Measurements from ENCODE around the gene MT3. TPM values are rescaled to one million over a fixed set of nuclear protein-coding genes. Genes with fewer than 3 reads are reported as not detected.

The MT3 gene
- 1 to 10 TPM in 2 of 4 donors, under 1 TPM in 1, not detected in 1; 0.73 to 1.4 (median 1.0) TPM for polyA plus RNA-seq (ENCODE audit: insufficient read length in 4 of 4)

DNA sequence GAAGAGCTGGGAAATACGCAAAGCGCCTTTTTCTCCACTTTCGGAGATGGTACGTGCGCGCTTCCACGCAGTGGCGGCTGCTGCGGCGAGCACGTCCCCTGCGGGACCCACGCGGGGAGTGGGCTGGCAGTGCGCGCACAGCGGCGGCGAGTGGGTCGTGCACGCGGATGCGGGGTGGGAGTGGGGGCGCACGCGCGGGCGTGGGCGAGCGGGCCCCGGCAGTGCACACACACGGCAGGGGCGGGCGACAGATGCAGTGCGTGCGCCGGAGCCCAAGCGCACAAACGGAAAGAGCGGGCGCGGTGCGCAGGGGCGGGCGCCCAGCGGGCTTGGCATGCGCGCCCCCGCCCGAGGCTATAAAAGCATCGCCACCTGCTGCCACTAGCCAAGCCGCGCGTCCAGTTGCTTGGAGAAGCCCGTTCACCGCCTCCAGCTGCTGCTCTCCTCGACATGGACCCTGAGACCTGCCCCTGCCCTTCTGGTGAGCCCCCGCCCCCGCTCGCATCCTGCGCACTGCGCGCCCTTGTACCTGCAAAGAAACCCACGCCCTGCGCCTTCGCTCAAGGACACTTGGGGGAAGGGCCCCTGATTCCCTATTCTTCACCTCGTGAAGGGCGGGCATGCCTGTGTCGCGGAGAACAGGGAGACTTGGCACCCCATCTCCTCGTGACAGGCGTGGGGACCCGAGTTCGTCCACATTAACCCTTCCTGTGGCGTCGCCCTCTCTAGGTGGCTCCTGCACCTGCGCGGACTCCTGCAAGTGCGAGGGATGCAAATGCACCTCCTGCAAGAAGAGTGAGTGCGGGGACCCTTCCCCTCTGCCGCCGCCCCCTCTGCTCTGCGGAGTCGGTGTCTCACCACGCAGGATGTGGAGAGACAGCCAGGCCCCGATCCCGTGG lies at the start of gene MT3:
MT3 (plus strand) TSS at position 388 of the 899 bp plus-strand sequence; CDS start at position 451, 63 bp downstream.
- no peak for DNase-seq (ENCODE audit: low read depth in 4 of 4, low spot score in 3 of 4)

DNA sequence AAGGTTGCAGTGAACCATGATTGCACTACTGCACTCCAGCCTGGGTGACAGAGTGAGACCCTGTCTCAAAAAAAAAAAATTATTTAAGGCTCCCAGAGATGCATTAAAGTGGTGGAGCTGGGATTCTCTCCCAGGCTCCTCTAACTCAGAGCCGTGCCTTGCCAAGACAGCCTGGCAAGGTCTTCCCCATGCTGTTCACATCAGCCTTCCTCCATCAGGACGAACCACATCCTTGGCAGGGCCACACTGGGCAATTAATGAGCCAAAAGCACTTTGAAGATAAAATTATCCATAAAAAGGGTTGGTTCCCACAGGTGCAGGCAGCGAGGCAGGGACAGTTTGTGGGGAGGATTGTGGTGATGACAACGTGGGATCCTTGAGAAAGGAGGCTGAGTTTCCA lies 49.7 kb upstream of the MT3 start:
- DNase-seq (ENCODE audit: low read depth in 4 of 4, low spot score in 3 of 4), result no peak

DNA sequence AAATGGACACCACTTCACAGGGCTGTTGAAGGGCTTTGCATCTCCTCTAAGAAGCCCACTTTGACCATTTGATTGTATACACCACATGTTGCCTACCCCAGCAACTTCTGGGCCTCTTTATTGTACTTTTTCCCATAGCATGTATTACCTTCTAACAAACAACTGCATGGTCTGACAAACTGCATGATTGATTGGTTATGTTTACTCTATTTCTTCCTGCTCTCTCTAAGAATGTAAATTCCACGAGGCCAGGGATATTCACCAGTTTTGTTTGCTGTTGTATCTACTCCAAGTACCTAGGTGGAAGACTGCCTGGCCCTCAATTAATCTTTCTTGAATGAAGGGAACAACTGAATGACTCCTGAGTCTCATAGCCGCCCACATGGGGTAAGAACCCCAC lies 47.3 kb upstream of the MT3 start:
- DNase-seq (ENCODE audit: low read depth in 4 of 4, low spot score in 3 of 4), result no peak

DNA sequence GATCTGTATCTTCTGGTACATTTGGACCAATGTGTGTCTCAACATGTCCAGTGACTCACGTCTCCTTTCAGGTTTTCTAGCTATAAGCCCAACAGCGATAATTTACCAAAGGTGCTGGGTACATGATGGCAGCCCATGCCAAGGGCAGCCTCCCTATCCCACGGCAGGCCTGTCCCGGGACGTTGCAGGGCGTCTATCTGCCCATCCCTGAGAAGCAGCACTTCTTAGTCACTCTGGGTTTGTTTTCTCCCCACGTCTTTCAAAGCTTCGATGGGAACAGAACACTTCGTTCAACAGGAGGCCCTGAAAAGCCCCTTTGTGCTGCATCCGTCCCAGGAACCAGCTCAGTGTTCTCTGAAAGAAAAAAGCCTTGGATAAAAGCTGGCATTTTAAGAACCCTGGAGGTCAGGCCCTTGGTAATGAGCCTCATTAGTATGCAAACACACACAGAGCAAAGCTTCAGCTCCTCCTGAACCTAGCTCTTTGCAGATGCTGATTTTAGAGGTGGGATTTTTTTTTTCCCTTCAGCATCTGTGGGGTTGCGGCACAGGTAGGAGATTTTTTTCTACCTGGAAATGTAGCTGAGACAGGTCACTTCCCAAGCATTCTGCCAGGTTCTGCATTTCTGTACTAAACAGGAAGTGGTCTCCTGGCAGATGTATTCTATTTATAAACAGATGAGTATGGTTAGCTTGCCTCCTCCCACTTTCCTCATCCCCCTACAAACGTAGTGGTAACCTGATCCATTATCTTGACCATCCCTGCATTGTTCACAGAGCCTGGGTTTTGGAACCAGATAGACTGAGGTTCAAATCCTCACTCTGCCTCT lies 42.0 kb upstream of the MT3 start:
- DNase-seq (ENCODE audit: low read depth in 4 of 4, low spot score in 3 of 4), result no peak

DNA sequence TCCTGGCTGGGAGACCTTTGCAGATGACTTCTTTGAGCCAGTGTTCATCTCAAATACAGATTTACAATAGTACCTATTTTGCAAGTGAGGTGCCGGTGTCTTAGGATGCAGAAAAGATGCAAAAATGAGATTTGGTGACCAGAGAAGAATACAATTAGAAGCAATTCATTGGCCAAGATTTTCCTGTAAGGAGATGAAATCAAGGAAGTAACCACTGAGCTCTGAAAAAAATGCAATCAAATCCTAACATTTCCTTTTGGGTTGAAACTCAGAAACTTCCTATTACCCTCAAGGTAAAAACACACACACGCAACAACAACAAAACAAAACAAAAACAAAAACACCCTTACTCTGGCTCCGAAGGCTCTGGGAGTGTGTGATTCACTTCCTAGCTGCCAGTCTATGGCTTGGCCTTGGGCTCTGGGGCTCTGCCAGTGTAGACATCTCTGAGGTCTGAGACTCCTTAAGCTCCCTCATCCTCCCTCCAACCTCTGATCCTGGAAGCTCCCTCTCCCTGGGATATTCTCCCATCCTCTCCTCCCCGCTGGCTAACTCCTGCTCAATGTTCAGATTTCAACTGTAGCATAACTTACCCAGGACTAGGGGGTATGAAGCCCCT lies 41.3 kb upstream of the MT3 start:
- no peak for DNase-seq (ENCODE audit: low read depth in 4 of 4, low spot score in 3 of 4)

DNA sequence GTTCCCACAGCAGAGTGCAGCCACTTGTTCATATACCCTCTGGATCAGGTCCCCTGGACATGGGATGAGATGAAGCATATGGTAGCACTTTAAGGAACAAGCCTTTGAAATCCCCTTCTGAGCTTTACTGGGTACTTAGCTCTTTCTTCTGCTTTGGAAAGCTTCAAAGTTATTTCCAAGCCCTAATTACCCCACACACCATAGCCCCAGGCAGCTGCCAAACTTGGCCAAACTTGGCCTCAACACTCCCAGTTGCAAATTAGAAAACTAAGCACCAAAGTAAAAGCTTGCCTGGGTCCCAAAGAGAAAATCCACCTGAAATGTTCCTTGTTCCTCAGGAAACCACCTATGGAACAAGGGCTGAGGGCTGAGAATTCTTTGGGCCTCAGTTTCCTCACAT lies 40.2 kb upstream of the MT3 start:
- no peak for DNase-seq (ENCODE audit: low read depth in 4 of 4, low spot score in 3 of 4)

DNA sequence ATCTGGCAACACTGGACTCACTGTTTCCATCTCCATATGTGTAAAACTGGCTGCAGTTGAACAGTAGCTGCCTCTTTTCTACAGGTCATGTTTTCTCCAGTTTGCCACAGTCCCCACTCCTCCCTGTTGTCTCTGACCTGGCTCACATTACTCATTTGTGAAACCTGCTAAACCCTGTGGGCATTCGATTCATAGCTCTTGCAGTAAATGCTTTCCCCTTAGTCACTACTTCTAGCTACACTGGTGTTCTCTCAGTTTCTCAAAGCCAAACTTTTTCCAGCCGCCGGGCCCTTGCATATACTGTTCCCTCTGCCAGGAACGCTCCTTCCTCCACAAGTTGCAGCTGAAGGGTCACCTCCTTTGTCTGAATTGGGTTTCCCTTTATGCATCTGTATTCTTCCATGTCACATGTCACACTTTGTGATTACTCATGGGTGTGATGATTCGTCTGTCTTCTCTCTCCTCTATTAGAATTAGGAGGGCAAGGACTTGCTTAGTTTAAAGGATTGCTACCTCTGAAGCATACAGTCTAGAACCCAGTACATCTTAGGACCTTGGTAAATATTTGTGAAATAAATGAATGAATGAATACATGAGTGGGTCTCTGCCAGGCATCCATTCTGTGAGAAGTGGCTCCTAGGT lies 39.5 kb upstream of the MT3 start:
- DNase-seq (ENCODE audit: low read depth in 4 of 4, low spot score in 3 of 4), result no peak

DNA sequence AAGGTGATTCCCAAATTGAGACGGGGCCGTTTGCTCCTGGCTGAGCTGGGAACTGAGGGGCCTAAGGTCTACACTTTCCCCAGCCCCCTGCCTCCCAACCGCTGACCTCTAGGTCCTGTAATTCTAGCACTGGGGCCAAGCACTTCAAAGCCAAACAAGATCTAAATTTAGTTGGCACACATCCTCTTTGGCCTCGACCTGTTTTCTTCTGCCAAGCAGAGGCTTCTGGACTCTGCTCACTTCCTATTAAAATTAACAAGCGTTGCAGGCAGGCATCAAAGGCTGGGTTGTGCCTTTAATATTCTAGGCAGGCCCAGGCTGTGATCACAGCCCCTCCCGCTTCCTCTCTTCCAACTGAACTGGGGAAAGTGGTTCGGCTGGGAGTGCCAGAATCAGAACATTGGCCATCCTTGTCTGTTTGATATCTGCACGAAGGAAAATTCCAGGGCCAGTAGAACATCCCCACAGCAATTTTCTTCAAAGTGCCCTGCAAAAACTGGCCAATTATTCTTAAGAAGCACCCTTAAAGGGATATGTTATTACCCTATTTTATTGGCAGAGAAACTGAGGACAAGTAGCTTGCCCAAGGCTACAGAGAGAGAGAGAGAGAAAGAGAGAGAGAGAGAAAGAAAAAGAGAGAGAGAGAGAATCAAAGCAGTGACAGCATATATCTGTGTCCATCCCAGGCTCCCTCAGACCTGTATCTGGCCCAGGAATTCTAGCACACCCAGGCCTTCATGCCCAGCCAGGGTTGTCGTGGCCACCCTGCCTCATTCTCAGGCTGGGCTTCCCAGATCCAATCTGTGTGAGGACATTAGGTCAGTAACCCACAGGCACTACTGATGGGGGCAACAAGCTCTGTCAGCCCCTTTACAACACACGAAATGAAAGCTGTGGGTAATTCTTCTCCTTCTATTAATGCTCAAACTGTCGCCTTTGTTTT lies 37.3 kb upstream of the MT3 start:
- peak in 1 of 4 donors; percentile 36 for DNase-seq (ENCODE audit: low read depth in 4 of 4, low spot score in 3 of 4)

DNA sequence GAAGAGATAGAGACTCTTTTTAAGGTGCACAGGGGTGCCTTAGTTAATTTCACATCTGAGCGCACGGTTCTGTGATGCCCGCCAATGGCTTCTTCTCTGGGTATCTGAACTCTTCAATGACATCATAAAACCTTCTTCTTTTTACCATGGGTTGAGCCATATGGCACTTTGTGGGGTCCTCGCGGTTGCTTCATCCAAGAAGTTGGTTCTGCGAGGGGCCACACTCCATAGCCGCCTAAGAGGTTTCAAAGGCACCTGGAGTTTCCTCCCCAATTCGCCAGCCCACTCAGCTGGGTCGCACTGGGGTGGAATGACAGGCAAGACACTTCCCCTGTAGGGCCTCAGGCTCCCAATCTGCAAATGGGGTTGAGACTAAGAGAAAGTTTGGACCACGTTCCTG lies 34.9 kb upstream of the MT3 start:
- DNase-seq (ENCODE audit: low read depth in 4 of 4, low spot score in 3 of 4), result no peak

DNA sequence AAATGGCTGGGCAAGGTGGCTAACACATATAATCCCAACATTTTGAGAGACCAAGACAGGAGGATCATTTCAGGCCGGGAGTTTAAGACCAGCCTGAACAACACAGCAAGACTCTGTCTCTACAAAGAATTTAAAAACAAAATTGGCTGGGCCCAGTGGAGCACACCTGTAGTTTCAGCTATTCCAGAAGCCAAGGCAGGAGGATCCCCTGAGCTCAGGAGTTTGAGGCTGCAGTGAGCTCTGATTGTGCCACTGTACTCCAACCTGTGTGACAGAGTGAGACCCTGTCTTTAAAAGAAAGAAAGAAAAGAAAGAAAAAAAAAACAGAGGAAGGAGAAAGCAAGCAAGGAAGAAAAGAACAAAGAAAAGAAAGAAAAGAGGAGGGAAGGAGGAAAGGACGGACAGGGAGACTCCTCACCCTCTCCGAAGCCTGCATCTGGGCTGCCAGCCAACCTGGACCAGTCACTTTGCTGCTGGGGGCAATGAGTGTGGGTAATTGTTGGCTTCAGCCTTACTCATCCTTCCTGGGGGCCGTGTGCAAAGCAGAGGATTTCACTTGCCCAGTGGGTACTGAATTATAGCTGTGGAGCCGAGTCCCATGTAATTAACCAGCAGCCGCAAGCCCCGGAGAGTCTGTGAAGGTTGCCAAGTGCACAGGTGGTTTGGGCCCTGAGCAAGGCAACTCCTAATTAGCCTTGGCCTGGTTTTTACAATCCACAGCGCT lies 31.1 kb upstream of the MT3 start:
- DNase-seq (ENCODE audit: low read depth in 4 of 4, low spot score in 3 of 4), result no peak

DNA sequence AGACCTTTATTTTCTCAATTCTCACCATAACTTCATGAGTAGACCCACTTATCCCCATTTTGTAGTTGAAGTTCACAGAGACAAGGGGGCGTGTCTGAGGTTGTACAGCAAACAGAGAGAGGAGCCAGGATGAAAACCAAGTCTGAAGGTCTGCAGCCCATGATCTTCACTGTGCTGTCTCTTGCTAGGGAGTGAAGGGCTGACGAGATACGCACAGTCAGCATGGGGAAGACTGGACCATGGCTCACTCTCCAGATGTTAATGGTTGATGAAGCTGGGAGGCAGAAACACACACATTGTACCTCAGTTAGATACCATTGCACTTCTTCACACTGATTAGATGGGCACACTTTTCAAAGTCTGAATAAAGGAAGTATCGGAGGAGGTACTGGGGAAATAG lies 30.2 kb upstream of the MT3 start:
- no peak for DNase-seq (ENCODE audit: low read depth in 4 of 4, low spot score in 3 of 4)

DNA sequence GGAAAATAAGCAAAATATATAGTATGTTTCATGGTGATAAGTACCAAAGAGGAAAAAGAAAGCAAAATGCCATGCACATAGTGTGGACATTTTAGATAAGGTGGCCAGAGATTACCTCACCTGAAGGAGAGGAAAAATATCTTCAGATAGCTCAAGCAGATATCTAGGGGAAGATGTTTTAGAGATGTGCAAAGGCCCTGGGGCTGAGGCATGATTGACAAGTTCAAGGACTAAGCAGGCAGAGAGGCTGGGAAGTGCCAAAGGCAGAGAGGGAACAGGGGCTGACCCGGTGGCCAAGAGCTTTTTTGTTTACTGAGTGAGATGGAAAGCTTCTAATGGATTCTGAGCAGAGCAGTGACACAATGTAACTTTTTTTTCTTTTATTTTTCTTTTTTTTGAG lies 28.9 kb upstream of the MT3 start:
- no peak for DNase-seq (ENCODE audit: low read depth in 4 of 4, low spot score in 3 of 4)

DNA sequence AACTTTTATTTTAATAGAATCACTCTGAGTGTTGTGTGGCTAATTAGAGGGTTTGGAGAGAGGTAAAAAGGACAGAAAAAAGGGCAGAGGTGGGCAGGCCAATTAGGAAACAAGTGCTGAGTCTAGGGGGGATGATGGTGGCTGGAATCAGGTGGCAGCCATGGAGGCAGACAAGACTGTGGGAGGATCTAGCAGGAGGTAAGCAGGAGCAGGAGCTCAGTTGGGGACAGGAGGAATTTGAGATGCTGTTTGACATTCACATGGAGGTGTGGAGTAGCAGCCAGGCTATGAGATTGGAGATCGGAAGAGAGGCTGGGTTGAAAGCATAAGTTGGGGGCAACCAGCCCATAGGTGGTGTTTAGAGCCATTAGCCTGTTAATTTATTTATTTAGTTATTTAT lies 28.2 kb upstream of the MT3 start:
- DNase-seq (ENCODE audit: low read depth in 4 of 4, low spot score in 3 of 4), result no peak

DNA sequence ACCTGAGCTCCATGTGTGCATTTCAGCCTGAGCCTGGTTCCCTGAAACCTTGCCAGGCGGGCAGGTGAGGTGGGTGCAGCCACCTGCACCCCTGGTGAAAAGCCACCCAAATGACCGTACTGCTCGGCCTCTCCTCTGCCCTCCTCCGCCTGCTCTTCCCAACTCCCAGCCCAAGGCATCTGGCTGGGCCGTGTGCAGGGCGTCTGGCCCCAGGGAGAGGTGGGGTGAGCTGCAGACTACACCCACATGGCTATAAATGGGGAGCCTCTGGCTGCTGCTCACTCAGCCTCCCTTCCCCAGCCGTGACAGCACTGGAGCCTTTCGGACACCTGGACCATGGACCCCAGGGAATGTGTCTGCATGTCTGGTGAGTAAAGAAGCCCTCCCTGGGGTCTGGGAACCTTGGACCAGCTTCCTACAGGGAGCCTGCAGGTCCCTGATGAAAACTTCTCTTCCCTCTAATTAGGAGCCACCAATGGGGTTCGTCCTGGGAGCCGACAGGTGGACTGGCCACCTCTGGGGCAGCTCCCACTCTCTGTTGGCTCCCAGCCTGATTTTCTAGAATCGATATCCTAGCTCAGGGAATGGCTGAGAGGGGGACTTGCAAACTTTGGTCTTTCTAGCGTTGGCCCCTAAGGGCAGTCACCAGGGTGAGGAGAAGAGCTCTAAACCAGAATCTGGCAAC lies 24.4 kb upstream of the MT3 start, which contains the start of gene MT4:
MT4 (plus strand) TSS at position 281 of the 685 bp plus-strand sequence; CDS start at position 337, 56 bp downstream.
- no peak for DNase-seq (ENCODE audit: low read depth in 4 of 4, low spot score in 3 of 4)

DNA sequence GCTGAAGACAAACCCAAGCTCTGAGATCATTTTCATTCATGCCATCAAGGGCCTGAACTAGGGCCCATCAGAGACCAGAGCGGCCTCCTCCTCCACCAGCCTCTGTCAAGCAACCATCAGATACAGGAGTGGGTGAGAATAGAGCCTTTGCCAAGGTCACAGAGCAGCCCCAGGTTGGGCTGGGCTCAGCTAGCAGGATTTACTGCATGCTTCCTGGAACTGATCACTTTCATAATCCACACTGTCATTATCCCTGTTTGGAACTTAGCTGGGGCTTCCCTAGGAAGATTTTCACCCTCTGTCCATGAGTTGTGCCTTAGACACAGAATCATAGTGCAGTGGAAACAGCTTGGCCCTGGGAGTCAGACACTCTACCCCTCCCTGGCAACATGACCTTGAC lies 19.4 kb upstream of the MT3 start:
- DNase-seq (ENCODE audit: low read depth in 4 of 4, low spot score in 3 of 4), result no peak

DNA sequence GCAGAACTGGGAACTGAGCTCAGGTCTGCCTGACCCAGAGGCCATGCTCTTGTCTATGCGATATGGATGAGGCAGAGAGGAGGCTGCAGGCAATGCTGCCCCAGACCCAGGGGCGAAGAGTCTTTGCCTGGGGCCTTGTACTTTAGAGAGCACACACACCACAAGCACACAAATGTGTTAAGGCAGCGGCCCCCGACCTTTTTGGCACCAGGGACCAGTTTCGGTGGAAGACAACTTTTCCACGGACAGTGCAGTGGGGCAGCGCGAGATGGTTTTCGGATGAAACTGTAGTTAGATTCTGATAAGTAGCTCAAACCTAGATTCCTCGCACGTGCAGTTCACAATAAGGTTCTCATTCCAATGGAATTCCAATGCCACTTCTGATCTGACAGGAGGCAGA lies 17.8 kb upstream of the MT3 start:
- no peak for DNase-seq (ENCODE audit: low read depth in 4 of 4, low spot score in 3 of 4)

DNA sequence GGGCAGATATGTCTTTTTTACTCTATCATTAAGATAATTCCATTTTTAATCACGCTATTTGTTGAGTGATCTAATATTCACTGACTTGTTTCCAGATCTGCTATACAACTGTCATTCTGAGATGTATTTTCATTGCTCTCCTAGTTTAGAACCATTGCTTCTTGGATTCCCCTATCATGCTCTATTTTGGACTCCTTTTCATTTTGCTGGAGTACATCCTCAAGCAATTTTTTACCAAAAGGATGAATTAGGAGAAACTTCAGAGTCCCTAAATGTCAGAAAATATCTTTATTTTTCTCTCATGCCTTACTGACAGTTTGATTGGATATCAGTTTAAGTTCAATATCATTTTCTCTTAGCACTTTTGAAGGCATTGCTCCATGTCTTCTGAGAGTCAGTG lies 14.7 kb upstream of the MT3 start:
- no peak for DNase-seq (ENCODE audit: low read depth in 4 of 4, low spot score in 3 of 4)

DNA sequence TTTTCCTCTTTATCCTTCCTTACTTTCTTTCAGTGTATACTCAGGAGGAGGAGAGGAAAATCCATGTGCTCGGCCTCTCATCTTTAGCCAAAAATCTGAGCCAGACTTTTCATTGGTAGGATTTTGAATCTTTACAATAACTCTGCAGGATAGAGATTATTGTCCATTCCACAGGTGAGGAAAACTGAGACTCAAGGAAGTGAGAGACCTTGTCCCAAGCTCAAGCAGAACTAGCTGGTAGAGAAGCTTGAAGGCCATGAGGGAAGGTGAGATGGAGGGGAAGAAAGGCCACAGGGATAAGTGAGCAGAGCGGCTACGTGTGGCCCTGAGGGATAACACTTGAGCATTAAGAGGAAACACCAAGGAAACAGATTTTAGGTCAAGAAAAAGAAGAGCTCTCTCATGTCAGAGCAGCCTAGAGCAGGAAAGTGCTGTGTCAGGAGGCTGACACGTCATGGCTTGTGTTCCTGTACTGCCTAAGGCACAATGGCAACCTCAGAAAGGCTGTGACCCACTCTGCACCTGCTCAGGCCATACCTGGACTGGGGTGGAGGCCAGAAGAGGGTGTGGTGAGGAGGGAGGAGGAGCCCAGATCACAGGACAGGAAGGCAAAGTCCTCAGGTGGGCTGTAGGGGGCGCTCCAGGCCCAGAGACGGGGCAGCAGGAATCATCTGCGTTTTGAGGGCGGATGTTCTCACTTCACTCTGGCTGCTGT lies 12.6 kb upstream of the MT3 start:
- DNase-seq (ENCODE audit: low read depth in 4 of 4, low spot score in 3 of 4), result peak in 1 of 4 donors; percentile 6
